Endothelial cell of umbilical vein (primary cell): ENCODE results near the gene RASAL2. TPM values are rescaled to one million over a fixed set of nuclear protein-coding genes. Genes with fewer than 3 reads are reported as not detected.

Experiments
- BruUV-seq: library from RNA; stranded (reverse); fragments of 400-500 nt; replicated peaks from 2 replicates; lab custom pipeline; 2021; lab: Mats Ljungman, UMichigan
- CTCF ChIA-PET: fragments of 300-600, 350-600 bp; sonication (Branson Sonifier 250); formaldehyde crosslinking; loops from one replicate; lab custom pipeline; 2021; ENCODE audit warnings: antibody characterized with exemption, inconsistent platforms; lab: Charles Lee
- POLR2A ChIA-PET: fragments of 300-600, 350-600 bp; sonication (Branson Sonifier 250); formaldehyde crosslinking; loops from one replicate; lab custom pipeline; 2021; ENCODE audit warnings: antibody characterized with exemption, inconsistent platforms; lab: Charles Lee
- DNase-seq: peaks from one replicate; pipeline ENCODE4 v3.0.0-alpha.2; 2011; ENCODE audit warnings: low read depth, low spot score
- FAIRE-seq: peaks from 2 replicates; lab custom pipeline; 2011; peaks lifted over from hg19 to GRCh38; lab: Jason Lieb, UNC
- H2AFZ ChIP-seq: 2 replicates; pipeline ENCODE4 v1.6.0; 2012; ENCODE audit warnings: low read depth, low read length, control low read depth, inconsistent platforms
- H3K27ac ChIP-seq: 2 replicates; pipeline ENCODE4 v1.5.1; 2011; ENCODE audit warnings: low read depth, mild to moderate bottlenecking, control low read depth, low read length, moderate library complexity; ENCODE audit not compliant: insufficient read depth
- H3K27me3 ChIP-seq, 2 experiments: 2 replicates each; pipeline versions ENCODE4 v1.6.0 to v1.6.1; 2011; ENCODE audit warnings: low read length in 2 of 2, mixed read lengths in 1 of 2; ENCODE audit not compliant: control insufficient read depth in 2 of 2, insufficient read depth in 2 of 2
- H3K36me3 ChIP-seq, 2 experiments: 2 replicates in 1 of 2; 3 replicates in 1 of 2; pipeline ENCODE4 v1.5.1; 2011; ENCODE audit warnings: low read length in 2 of 2, mild to moderate bottlenecking in 1 of 2, moderate library complexity in 1 of 2; ENCODE audit not compliant: control insufficient read depth in 2 of 2, insufficient read depth in 2 of 2; ENCODE audit errors: extremely low read depth in 1 of 2
- H3K4me1 ChIP-seq: 3 replicates; pipeline ENCODE4 v1.5.1; 2011; ENCODE audit warnings: mild to moderate bottlenecking, low read length; ENCODE audit not compliant: control insufficient read depth, insufficient read depth; ENCODE audit errors: extremely low read depth
- H3K4me2 ChIP-seq: 2 replicates; pipeline ENCODE4 v1.6.1; 2011; ENCODE audit warnings: low read length, control low read depth, mixed read lengths; ENCODE audit not compliant: insufficient read depth
- H3K4me3 ChIP-seq, 3 experiments: fragments of 200-600 bp in 1 of 3; sonication (generic), shearing (Covaris generic) in 1 of 3; replicated peaks in 1 of 3; 2 replicates each; pipeline ENCODE4 v1.5.1; 2011 to 2016; ENCODE audit warnings: control low read depth in 3 of 3, low read length in 3 of 3, mild to moderate bottlenecking in 2 of 3, inconsistent platforms in 1 of 3, low read depth in 1 of 3, moderate library complexity in 1 of 3; ENCODE audit not compliant: insufficient read depth in 1 of 3
- H3K79me2 ChIP-seq: 2 replicates; pipeline ENCODE4 v1.6.0; 2012; ENCODE audit warnings: low read length, inconsistent platforms; ENCODE audit not compliant: control insufficient read depth, insufficient read depth
- H3K9ac ChIP-seq: replicated peaks from 2 replicates; pipeline ENCODE3; 2011; ENCODE audit warnings: low read length, control low read depth; ENCODE audit not compliant: insufficient read depth; ENCODE audit errors: extremely low read depth
- H3K9me1 ChIP-seq: replicated peaks from 3 replicates; pipeline ENCODE4 v1.6.0; 2011; ENCODE audit warnings: mild to moderate bottlenecking, low read length; ENCODE audit not compliant: control insufficient read depth, insufficient read depth; ENCODE audit errors: extremely low read depth
- H3K9me3 ChIP-seq: replicated peaks from 2 replicates; pipeline ENCODE4 v1.5.1; 2012; ENCODE audit warnings: low read length, inconsistent platforms; ENCODE audit not compliant: control insufficient read depth, insufficient read depth
- H4K20me1 ChIP-seq: replicated peaks from 2 replicates; pipeline ENCODE3; 2011; ENCODE audit warnings: mild to moderate bottlenecking, low read length; ENCODE audit not compliant: control insufficient read depth, insufficient read depth; ENCODE audit errors: extremely low read depth
- CTCF ChIP-seq, 2 donors: IDR thresholded peaks; 1 replicate in 1 of 2; 2 replicates in 1 of 2; pipeline ENCODE4 v1.5.1; 2011; ENCODE audit warnings: low read length in 2 of 2, mild to moderate bottlenecking in 2 of 2, moderate library complexity in 2 of 2, control low read depth in 1 of 2, inconsistent platforms in 1 of 2, low read depth in 1 of 2; ENCODE audit not compliant: insufficient read depth in 1 of 2; ENCODE audit errors: extremely low read depth in 1 of 2
- EZH2 ChIP-seq: IDR thresholded peaks from 2 replicates; pipeline ENCODE4 v1.6.1; 2012; ENCODE audit warnings: borderline replicate concordance, low read depth, mild to moderate bottlenecking, moderate library complexity, low read length, inconsistent platforms; ENCODE audit not compliant: severe bottlenecking
- FOS ChIP-seq: IDR thresholded peaks from 2 replicates; pipeline ENCODE4 v1.6.1; 2011; ENCODE audit warnings: mild to moderate bottlenecking, low read length, moderate library complexity, borderline replicate concordance; ENCODE audit not compliant: insufficient read depth
- GATA2 ChIP-seq: IDR thresholded peaks from 2 replicates; pipeline ENCODE4 v1.7.0; 2011; ENCODE audit warnings: low read depth, mild to moderate bottlenecking, moderate library complexity, mixed read lengths, low read length; ENCODE audit not compliant: insufficient read length, insufficient read depth
- JUN ChIP-seq: IDR thresholded peaks from 2 replicates; pipeline ENCODE4 v1.6.1; 2011; ENCODE audit warnings: borderline replicate concordance, low read depth; ENCODE audit not compliant: insufficient read length, insufficient read depth
- MAX ChIP-seq: IDR thresholded peaks from 2 replicates; pipeline ENCODE4 v1.6.1; 2011; ENCODE audit not compliant: insufficient read depth, insufficient read length
- MYC ChIP-seq: IDR thresholded peaks from one replicate; pipeline ENCODE4 v1.6.1; 2011; ENCODE audit warnings: mild to moderate bottlenecking, low read depth, low read length
- POLR2A ChIP-seq: IDR thresholded peaks from 2 replicates; pipeline ENCODE4 v1.6.1; 2012; ENCODE audit warnings: low read depth, mild to moderate bottlenecking, control low read depth, low read length
- POLR2AphosphoS5 ChIP-seq: IDR thresholded peaks from 2 replicates; pipeline ENCODE4 v1.6.1; 2012; ENCODE audit warnings: low read depth, mild to moderate bottlenecking, control low read depth, low read length, moderate library complexity; ENCODE audit not compliant: insufficient read depth
- dilution Hi-C: fragments of 300-500 bp; cut with MboI; formaldehyde crosslinking; loops from one replicate; pipeline ENCODE4 v1.15.0; 2019; ENCODE audit warnings: low sequenced_read_pairs; ENCODE audit not compliant: extremely low pct_ligation_motif_present
- intact Hi-C: fragments of 100-400 bp; cut with micrococcal nuclease; formaldehyde crosslinking; loops from one replicate; pipeline ENCODE4 v1.10.0; 2022
- polyA plus RNA-seq, 4 experiments: library from polyadenylated mRNA; depleted of rRNA in 3 of 4; stranded (reverse) in 3 of 4; unstranded in 1 of 4; fragments of >200 nt; gene quantifications; 2 replicates each; pipeline versions ENCODE4 v1.2.1 to v1.2.3, GENCODE V29; 2011 to 2012; ENCODE audit warnings: missing spikeins in 1 of 4
- total RNA-seq: library from RNA; stranded (reverse); gene quantifications from 2 replicates; pipeline ENCODE4 v1.2.3, GENCODE V29; 2021

The RASAL2 gene
- total and polyA plus RNA-seq, 2 donors (not counting 3 experiments of a cell fraction or from before 2014, with no cell fraction given) = 12.5 to 15.5 TPM

GRCh38 chr1:178076607-178077006 lies 17.3 kb upstream of the RASAL2 start:
- FAIRE-seq = no peak
- dilution Hi-C loops = no loop called here
- CTCF ChIA-PET = no interaction called here

More at GRCh38 chr1:178076607-178077006, 17.3 kb upstream of the RASAL2 start:
- Histone ChIP-seq H3K79me2 (no peaks in the 10 kb centered on the region), H3K9me1 (no peaks in the 10 kb centered on the region), H3K4me1 (no peaks in the 10 kb centered on the region), H3K9me3 (no peaks in the 10 kb centered on the region), H3K4me3 (no peak overlapping the region), H3K36me3 (no peaks in the 10 kb centered on the region), H3K9ac (no peak overlapping the region), H3K4me2 (no peak overlapping the region), H2AFZ (no peak overlapping the region), H3K27me3 (no peaks in the 10 kb centered on the region), H3K27ac (no peak overlapping the region), H4K20me1 (no peaks in the 10 kb centered on the region)
- TF ChIP-seq POLR2AphosphoS5 (no peak), GATA2 (no peak), FOS (no peak), MYC (no peak), MAX (no peak), CTCF (IDR thresholded peaks at IDR 0.05; ENCODE audit: extremely low read depth in 1 of 2, insufficient read depth in 1 of 2, low read depth in 1 of 2, low read length in 2 of 2) (no peak), EZH2 (no peak), POLR2A (no peak), JUN (no peak)
- BruUV-seq = no TSS peak
- intact Hi-C loops = no loop called here
- DNase-seq = no peak
- POLR2A ChIA-PET = no interaction called here
